K562 (cell line): Measurements from ENCODE around the gene MAP2K4. TPM values are rescaled to one million over a fixed set of nuclear protein-coding genes. Genes with fewer than 3 reads are reported as not detected.

Source experiments
- ATAC-seq: fragments of 200-7000 bp; cut with Tn5 transposase; 3 replicates; pipeline ENCODE4 v1.9.1; 2020; ENCODE audit warnings: moderate library complexity
- BruUV-seq: library from RNA; stranded (reverse); fragments of 400-500 nt; replicated peaks from 2 replicates; lab custom pipeline; 2021; lab: Mats Ljungman, UMichigan
- CTCF ChIA-PET: fragments of 300-600 bp; formaldehyde crosslinking; extraction: SDS; loops from one replicate; lab custom pipeline; 2021; ENCODE audit warnings: low intra/inter-chr PET ratio; lab: Yijun Ruan, JAX
- POLR2A ChIA-PET: fragments of 300-600, 350-650 bp; sonication (Branson Sonifier 250); formaldehyde crosslinking; extraction: SDS; loops from one replicate; lab custom pipeline; 2021; ENCODE audit warnings: antibody characterized with exemption, inconsistent platforms; lab: Yijun Ruan, JAX
- DNase-seq, 4 experiments: peaks; one replicate each; pipeline versions ENCODE4 v3.0.0 to v3.0.0-alpha.2; 2011 to 2018; ENCODE audit warnings: low spot score in 3 of 4, mixed read lengths in 3 of 4; ENCODE audit errors: extremely low read depth in 1 of 4
- FAIRE-seq: peaks from 2 replicates; lab custom pipeline; 2011; peaks lifted over from hg19 to GRCh38; lab: Jason Lieb, UNC
- H2AFZ ChIP-seq: 2 replicates; pipeline ENCODE4 v1.6.0; 2011; ENCODE audit warnings: low read depth, low read length, control low read depth, inconsistent platforms
- H3K27ac ChIP-seq: fragments of 200-600 bp; 3 replicates; pipeline ENCODE4 v1.8.0; 2011; ENCODE audit warnings: low read depth, mild to moderate bottlenecking, control low read depth, inconsistent platforms, low read length, moderate library complexity, mixed read lengths; ENCODE audit errors: extremely low read depth
- H3K27me3 ChIP-seq, 2 experiments: fragments of 300-600 bp in 1 of 2; 2 replicates in 1 of 2; 3 replicates in 1 of 2; pipeline versions ENCODE4 v1.6.0 to v1.8.0; 2011; ENCODE audit warnings: inconsistent platforms in 2 of 2, low read length in 2 of 2, mild to moderate bottlenecking in 1 of 2, mixed read lengths in 1 of 2, moderate library complexity in 1 of 2; ENCODE audit not compliant: control insufficient read depth in 2 of 2, insufficient read depth in 2 of 2
- H3K36me3 ChIP-seq: fragments of 300-600 bp; 3 replicates; pipeline ENCODE4 v1.8.0; 2011; ENCODE audit warnings: mild to moderate bottlenecking, low read length, inconsistent platforms; ENCODE audit not compliant: control insufficient read depth, insufficient read depth
- H3K4me1 ChIP-seq, 2 experiments: fragments of 200-600 bp in 1 of 2; replicated peaks in 1 of 2; 2 replicates in 1 of 2; 3 replicates in 1 of 2; pipeline versions ENCODE4 v1.5.1 to v1.8.0; 2011; ENCODE audit warnings: inconsistent platforms in 2 of 2, low read length in 2 of 2, mild to moderate bottlenecking in 1 of 2, mixed read lengths in 1 of 2, moderate library complexity in 1 of 2; ENCODE audit not compliant: control insufficient read depth in 2 of 2, insufficient read depth in 2 of 2
- H3K4me2 ChIP-seq: 2 replicates; pipeline ENCODE4 v1.6.1; 2011; ENCODE audit warnings: low read length, control low read depth, inconsistent platforms, mixed read lengths; ENCODE audit not compliant: insufficient read depth
- H3K4me3 ChIP-seq: fragments of 200-600 bp; sonication (generic), shearing (Covaris generic); 2 replicates; pipeline ENCODE4 v1.5.1; 2016; ENCODE audit warnings: control low read depth, inconsistent platforms
- H3K79me2 ChIP-seq: fragments of 200-600 bp; 3 replicates; pipeline ENCODE4 v1.8.0; 2011; ENCODE audit warnings: low read length, inconsistent platforms; ENCODE audit not compliant: control insufficient read depth, insufficient read depth
- H3K9ac ChIP-seq, 2 experiments: 2 replicates each; pipeline versions ENCODE4 v1.6.0 to v1.6.1; 2011; ENCODE audit warnings: low read depth in 2 of 2, low read length in 2 of 2, control low read depth in 1 of 2, inconsistent platforms in 1 of 2, mild to moderate bottlenecking in 1 of 2, mixed read lengths in 1 of 2; ENCODE audit not compliant: insufficient read depth in 1 of 2
- H3K9me1 ChIP-seq: one replicate; pipeline ENCODE4 v1.6.0; 2011; ENCODE audit warnings: inconsistent platforms, mild to moderate bottlenecking, low read length, moderate library complexity; ENCODE audit not compliant: control insufficient read depth, insufficient read depth
- H3K9me3 ChIP-seq: replicated peaks from 2 replicates; pipeline ENCODE4 v1.5.1; 2011; ENCODE audit warnings: low read depth, low read length, inconsistent platforms; ENCODE audit not compliant: control insufficient read depth, insufficient read depth
- H4K20me1 ChIP-seq: replicated peaks from 2 replicates; pipeline ENCODE4 v1.6.1; 2011; ENCODE audit warnings: low read length, inconsistent platforms, mixed read lengths; ENCODE audit not compliant: control insufficient read depth, insufficient read depth
- ARID2 ChIP-seq: fragments of 450-650 bp; IDR thresholded peaks from 2 replicates; pipeline ENCODE4 v1.6.1; 2017; ENCODE audit warnings: antibody characterized with exemption, mild to moderate bottlenecking
- ATF3 ChIP-seq, 2 experiments: fragments of 450-650 bp in 1 of 2; sonication (generic) in 1 of 2; formaldehyde crosslinking in 1 of 2; IDR thresholded peaks in 1 of 2; conservative IDR thresholded peaks in 1 of 2; 2 replicates each; pipeline versions ENCODE4 v1.6.1 to v1.8.1; 2016 to 2023; ENCODE audit warnings: mild to moderate bottlenecking in 2 of 2, moderate library complexity in 2 of 2, inconsistent platforms in 1 of 2, missing genetic modification reagents in 1 of 2
- CXXC5 ChIP-seq: fragments of 250-450 bp; sonication (Bioruptor Pico); IDR thresholded peaks from 2 replicates; pipeline ENCODE4 v1.8.0; 2022; ENCODE audit warnings: inconsistent platforms, mild to moderate bottlenecking, moderate library complexity
- ESRRB ChIP-seq: fragments of 250-450 bp; sonication (Bioruptor Pico); IDR thresholded peaks from 2 replicates; pipeline ENCODE4 v1.5.0; 2020; ENCODE audit warnings: mild to moderate bottlenecking, moderate library complexity, borderline replicate concordance
- FOXA1 ChIP-seq: fragments of 450-650 bp; IDR thresholded peaks from 2 replicates; pipeline ENCODE4 v1.6.1; 2016; ENCODE audit warnings: mild to moderate bottlenecking, borderline replicate concordance
- GTF2F1 ChIP-seq: IDR thresholded peaks from 2 replicates; pipeline ENCODE4 v1.6.1; 2011; ENCODE audit warnings: low read depth, low read length, improper control_type of control experiment
- JUN ChIP-seq, 2 experiments: sonication (generic) in 1 of 2; formaldehyde crosslinking in 1 of 2; IDR thresholded peaks; 2 replicates each; pipeline versions ENCODE4 v1.6.1 to v1.8.0; 2012 to 2022; ENCODE audit warnings: borderline replicate concordance in 2 of 2, mild to moderate bottlenecking in 2 of 2, improper control_type of control experiment in 1 of 2, low read depth in 1 of 2, low read length in 1 of 2, missing genetic modification reagents in 1 of 2
- JUND ChIP-seq, 2 experiments: IDR thresholded peaks; 2 replicates in 1 of 2; 3 replicates in 1 of 2; pipeline ENCODE4 v1.6.1; 2011; ENCODE audit warnings: borderline replicate concordance in 2 of 2, low read depth in 2 of 2, low read length in 2 of 2, improper control_type of control experiment in 1 of 2, missing biosample characterization in 1 of 2, missing genetic modification characterization in 1 of 2, missing genetic modification reagents in 1 of 2
- L3MBTL2 ChIP-seq: fragments of 450-650 bp; IDR thresholded peaks from 2 replicates; pipeline ENCODE4 v1.6.1; 2016; ENCODE audit warnings: mild to moderate bottlenecking, moderate library complexity
- MYBL2 ChIP-seq, 2 experiments: fragments of 450-650 bp in 1 of 2; sonication (generic) in 1 of 2; formaldehyde crosslinking in 1 of 2; IDR thresholded peaks; 2 replicates each; pipeline versions ENCODE4 v1.6.1 to v1.8.1; 2017 to 2022; ENCODE audit warnings: borderline replicate concordance in 1 of 2, inconsistent platforms in 1 of 2, low read depth in 1 of 2, mild to moderate bottlenecking in 1 of 2, missing genetic modification reagents in 1 of 2, moderate library complexity in 1 of 2
- NEUROD1 ChIP-seq: fragments of 150-350 bp; IDR thresholded peaks from 2 replicates; pipeline ENCODE4 v1.6.1; 2014; ENCODE audit warnings: borderline replicate concordance, low read length, low read depth; ENCODE audit not compliant: partially characterized antibody
- NFIC ChIP-seq: fragments of 450-650 bp; IDR thresholded peaks from 2 replicates; pipeline ENCODE4 v1.6.1; 2017; ENCODE audit warnings: mild to moderate bottlenecking, inconsistent platforms
- SMARCA4 ChIP-seq: fragments of 450-650 bp; IDR thresholded peaks from 2 replicates; pipeline ENCODE4 v1.6.1; 2016
- SMC3 ChIP-seq: conservative IDR thresholded peaks from 2 replicates; pipeline ENCODE4 v1.6.1; 2011; ENCODE audit warnings: low read depth, low read length, improper control_type of control experiment; ENCODE audit not compliant: insufficient read depth
- TFAM ChIP-seq: fragments of 250-450 bp; sonication (Bioruptor Pico); conservative IDR thresholded peaks from 2 replicates; pipeline ENCODE4 v1.5.0; 2021; ENCODE audit warnings: mild to moderate bottlenecking, moderate library complexity
- ZFP91 ChIP-seq: sonication (generic); formaldehyde crosslinking; IDR thresholded peaks from 2 replicates; pipeline ENCODE4 v1.8.0; 2022; ENCODE audit warnings: mild to moderate bottlenecking, missing genetic modification reagents
- ZFX ChIP-seq: sonication (generic); formaldehyde crosslinking; IDR thresholded peaks from 2 replicates; pipeline ENCODE4 v1.8.0; 2022; ENCODE audit warnings: mild to moderate bottlenecking, missing genetic modification reagents, moderate library complexity
- ZNF121 ChIP-seq: sonication (generic); formaldehyde crosslinking; conservative IDR thresholded peaks from 2 replicates; pipeline ENCODE4 v1.8.0; 2022; ENCODE audit warnings: missing genetic modification reagents
- ZNF316 ChIP-seq: fragments of 450-650 bp; IDR thresholded peaks from 2 replicates; pipeline ENCODE4 v1.6.1; 2016
- WGBS: fragments of 100-300 bp; shearing (Covaris generic); methylation state at CpG from one replicate; pipeline ENCODE4 v1.1.6; 2016; ENCODE audit warnings: low coverage, mixed read lengths; ENCODE audit not compliant: insufficient coverage; ENCODE audit errors: missing lambda C conversion rate; 5-methylcytosine and 5-hydroxymethylcytosine counted together
- in situ Hi-C: fragments of 300-500 bp; cut with MboI; formaldehyde crosslinking; loops from 4 replicates; pipeline ENCODE4 v1.15.0; 2018; ENCODE audit warnings: inconsistent platforms, mixed read lengths
- intact Hi-C: fragments of 100-400 bp; cut with micrococcal nuclease; formaldehyde crosslinking; loops from 2 replicates; pipeline ENCODE4 v1.14.2; 2022
- polyA plus RNA-seq, 8 experiments: library from polyadenylated mRNA; depleted of rRNA in 4 of 8; stranded (reverse) in 5 of 8; unstranded in 3 of 8; fragments of >200 nt; fragmentation: Nextera tagmentation in 2 of 8; fragmentation: Illumina TruSeq in 1 of 8; extraction: Ambion mirVana in 2 of 8; extraction: Trizol in 1 of 8; gene quantifications; 2 replicates each; pipeline versions ENCODE4 v1.2.1 to v1.2.3, GENCODE V29; 2011 to 2014; ENCODE audit warnings: inconsistent platforms in 1 of 8, missing spikeins in 1 of 8
- total RNA-seq, 7 experiments: library from RNA; depleted of rRNA in 6 of 7; stranded (reverse); fragments of >200 nt in 6 of 7; fragmentation: Illumina TruSeq in 2 of 7; extraction: Trizol in 2 of 7; gene quantifications; 2 replicates each; pipeline versions ENCODE4 v1.2.1 to v1.2.3, GENCODE V29; 2011 to 2021; ENCODE audit warnings: low replicate concordance in 1 of 7

Gene MAP2K4
- total and polyA plus RNA-seq, 9 of the 15 experiments (the other 6 are each of a cell fraction or from before 2014, with no cell fraction given): 3.0 to 15.9 (median 10.8) TPM

- in situ Hi-C loops (no loop called here), intact Hi-C loops (no loop called here)
- POLR2A ChIA-PET: interaction anchor here (2.3 kb wide), 1 partner anchor 26 kb away, joined by 11 read pairs; no protein-coding TSS in a partner anchor
- WGBS: 33% methylated on average over 3 of the region's 3 CpGs
- Histone ChIP-seq H3K79me2 (peaks cover 48% of the 10 kb centered on the region), H3K9me1 (no peaks in the 10 kb centered on the region), H3K9ac (no peak overlapping the region), H3K4me1 (peaks cover 0 to 13% of the 10 kb centered on the region in 2 experiments; a peak in 2 of 5 replicates), H2AFZ (no peak overlapping the region), H3K4me3 (no peak overlapping the region), H3K27me3 (no peaks in the 10 kb centered on the region), H4K20me1 (no peaks in the 10 kb centered on the region), H3K4me2 (no peak overlapping the region), H3K27ac (no peak overlapping the region), H3K36me3 (no peaks in the 10 kb centered on the region), H3K9me3 (no peaks in the 10 kb centered on the region)
- CTCF ChIA-PET: no interaction called here
- FAIRE-seq (peak; percentile 64), ATAC-seq (no peak; the same call in 1 of the 3 replicates), DNase-seq (peak in 3 of 4 experiments; percentile 16 to 33 (median 17))
- BruUV-seq: no TSS peak
- TF ChIP-seq ATF3 (IDR thresholded peaks at IDR 0.05) (peak; percentile 72), ATF3 (CRISPR knock-in tag; conservative IDR thresholded peaks at IDR 0.05) (no peak), JUND (IDR thresholded peaks at IDR 0.05; ENCODE audit: borderline replicate concordance, low read depth, low read length) (peak; percentile 71; the same call in 1 of the 2 replicates), JUND (tag; IDR thresholded peaks at IDR 0.05; ENCODE audit: borderline replicate concordance, low read depth, low read length) (peak; percentile 68; the same call in 2 of the 3 replicates), NEUROD1 (no peak), TFAM (no peak), SMC3 (no peak), GTF2F1 (no peak), MYBL2 (IDR thresholded peaks at IDR 0.05; ENCODE audit: low read depth) (peak; percentile 26; the same call in 1 of the 2 replicates), MYBL2 (CRISPR knock-in tag; IDR thresholded peaks at IDR 0.05; ENCODE audit: borderline replicate concordance) (no peak), FOXA1 (no peak), ARID2 (no peak), ZNF316 (no peak), SMARCA4 (peak; percentile 62; the same call in 1 of the 2 replicates), NFIC (peak; percentile 90), CXXC5 (CRISPR knock-in tag) (no peak), ZFP91 (no peak), JUN (IDR thresholded peaks at IDR 0.05; ENCODE audit: borderline replicate concordance, low read depth, low read length) (0 out of 2 replicates have a peak, but pooled peaks have one; percentile 13), JUN (CRISPR knock-in tag; IDR thresholded peaks at IDR 0.05; ENCODE audit: borderline replicate concordance) (no peak), L3MBTL2 (no peak), ESRRB (CRISPR knock-in tag) (no peak), ZNF121 (CRISPR knock-in tag) (peak; percentile 73), ZFX (no peak)
These were observed 27.2 kb downstream of the MAP2K4 start for GRCh38 chr17:12047681-12048376.
